GM10248 (cell line): Measurements from ENCODE around the gene PACS1.
"Not testable (repeated sequence)": the region's sequence is repeated elsewhere in the genome, so short reads cannot be mapped to it uniquely, and the experiment has no call there.

Experiments used
- CTCF ChIA-PET: fragments of 300-600 bp; sonication (Branson Sonifier 250); formaldehyde crosslinking; extraction: SDS; loops from one replicate; lab custom pipeline; 2021; ENCODE audit warnings: antibody characterized with exemption; lab: Yijun Ruan, JAX
- POLR2A ChIA-PET: fragments of 350-650 bp; sonication (Branson Sonifier 250); formaldehyde crosslinking; extraction: SDS; loops from one replicate; lab custom pipeline; 2020; ENCODE audit warnings: antibody characterized with exemption; lab: Yijun Ruan, JAX
- DNase-seq: peaks from one replicate; pipeline ENCODE4 v3.0.0; 2012; ENCODE audit errors: extremely low spot score
- TF ChIP-seq, protein P1 (sequence below): IDR thresholded peaks from 2 replicates; pipeline ENCODE4 v1.5.1; 2012; ENCODE audit warnings: mild to moderate bottlenecking, low read depth; ENCODE audit errors: extremely low read depth, missing control alignments, control extremely low read depth

The PACS1 gene

DNA sequence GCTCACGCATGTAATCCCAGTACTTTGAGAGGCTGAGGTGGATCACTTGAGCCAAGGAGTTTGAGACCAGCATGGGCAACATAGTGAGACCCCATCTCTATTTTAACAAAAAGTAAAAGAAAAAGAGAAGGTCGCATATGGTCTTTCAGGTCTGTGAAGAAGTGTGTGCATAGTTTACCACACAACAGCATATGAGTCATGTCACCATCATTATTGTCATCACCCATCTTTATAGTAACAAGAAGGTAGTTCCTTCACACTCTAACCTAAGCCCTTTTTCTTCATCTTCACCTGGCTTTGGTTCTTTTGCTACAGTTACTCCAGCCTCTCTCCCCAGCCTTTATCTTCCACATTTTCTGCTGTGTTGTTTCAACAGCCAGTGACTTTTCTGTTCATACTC, 39.2 kb downstream of the PACS1 start:
- no peak for DNase-seq
- TF ChIP-seq, protein P1, sequence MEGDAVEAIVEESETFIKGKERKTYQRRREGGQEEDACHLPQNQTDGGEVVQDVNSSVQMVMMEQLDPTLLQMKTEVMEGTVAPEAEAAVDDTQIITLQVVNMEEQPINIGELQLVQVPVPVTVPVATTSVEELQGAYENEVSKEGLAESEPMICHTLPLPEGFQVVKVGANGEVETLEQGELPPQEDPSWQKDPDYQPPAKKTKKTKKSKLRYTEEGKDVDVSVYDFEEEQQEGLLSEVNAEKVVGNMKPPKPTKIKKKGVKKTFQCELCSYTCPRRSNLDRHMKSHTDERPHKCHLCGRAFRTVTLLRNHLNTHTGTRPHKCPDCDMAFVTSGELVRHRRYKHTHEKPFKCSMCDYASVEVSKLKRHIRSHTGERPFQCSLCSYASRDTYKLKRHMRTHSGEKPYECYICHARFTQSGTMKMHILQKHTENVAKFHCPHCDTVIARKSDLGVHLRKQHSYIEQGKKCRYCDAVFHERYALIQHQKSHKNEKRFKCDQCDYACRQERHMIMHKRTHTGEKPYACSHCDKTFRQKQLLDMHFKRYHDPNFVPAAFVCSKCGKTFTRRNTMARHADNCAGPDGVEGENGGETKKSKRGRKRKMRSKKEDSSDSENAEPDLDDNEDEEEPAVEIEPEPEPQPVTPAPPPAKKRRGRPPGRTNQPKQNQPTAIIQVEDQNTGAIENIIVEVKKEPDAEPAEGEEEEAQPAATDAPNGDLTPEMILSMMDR: no peak
- ChIA-PET CTCF (interaction anchor here (1.5 to 2.6 kb wide), 3 partner anchors 8 to 26 kb away, joined by 3 to 10 read pairs (median 4); no protein-coding TSS in a partner anchor), POLR2A (no interaction called here)

DNA sequence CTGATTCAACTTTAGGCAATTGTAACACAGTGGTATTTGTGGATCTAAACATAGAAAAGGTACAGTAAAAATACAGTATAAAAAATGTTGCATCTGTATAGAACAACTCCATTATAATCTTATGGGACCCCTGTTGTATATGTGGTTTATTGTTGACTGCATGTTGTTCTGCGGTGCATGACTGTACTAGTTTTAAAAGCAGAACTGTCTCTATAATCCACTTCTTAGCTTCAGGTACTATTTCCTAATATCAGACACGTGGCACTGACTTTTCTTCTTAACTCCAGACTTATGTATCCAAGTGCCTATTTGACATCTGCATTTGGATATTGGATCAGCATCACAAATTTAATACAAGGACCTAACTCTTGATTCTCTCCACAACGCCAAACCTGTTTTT, 41.1 kb downstream of the PACS1 start:
- TF ChIP-seq, protein P1: no peak
- POLR2A ChIA-PET: no interaction called here
- CTCF ChIA-PET: interaction anchor here (1.8 to 7.4 kb wide), 4 partner anchors 10 to 42 kb away, joined by 4 to 43 read pairs (median 8); partner anchors contain the start of gene PACS1
- DNase-seq: no peak

DNA sequence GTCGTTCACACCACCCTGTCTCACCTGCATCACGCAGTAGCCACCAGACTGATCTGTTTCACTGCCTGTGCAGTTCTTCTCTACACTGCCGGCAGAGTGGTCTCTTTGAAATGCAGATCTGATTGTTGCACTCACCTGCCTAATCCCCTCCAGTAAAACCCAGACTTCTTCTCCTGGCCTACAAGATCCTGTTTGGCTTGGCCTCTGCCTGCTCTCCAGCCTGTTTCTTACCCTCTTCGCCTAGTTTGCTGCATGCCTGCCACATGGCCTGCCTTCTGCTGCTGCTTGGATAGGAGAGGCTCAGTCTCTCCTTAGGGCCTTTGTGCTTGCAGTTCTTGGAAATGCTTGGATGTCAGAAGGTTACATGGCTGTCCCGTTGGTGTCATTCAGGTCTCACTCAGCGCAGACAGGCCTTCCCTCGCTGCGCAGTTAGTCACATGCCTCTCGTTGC, 42.0 kb downstream of the PACS1 start:
- TF ChIP-seq, protein P1: no peak
- ChIA-PET CTCF (interaction anchor here (2.2 to 7.4 kb wide), 3 partner anchors 11 to 43 kb away, joined by 7 to 43 read pairs (median 10); partner anchors contain the start of gene PACS1), POLR2A (no interaction called here)
- DNase-seq: no peak

DNA sequence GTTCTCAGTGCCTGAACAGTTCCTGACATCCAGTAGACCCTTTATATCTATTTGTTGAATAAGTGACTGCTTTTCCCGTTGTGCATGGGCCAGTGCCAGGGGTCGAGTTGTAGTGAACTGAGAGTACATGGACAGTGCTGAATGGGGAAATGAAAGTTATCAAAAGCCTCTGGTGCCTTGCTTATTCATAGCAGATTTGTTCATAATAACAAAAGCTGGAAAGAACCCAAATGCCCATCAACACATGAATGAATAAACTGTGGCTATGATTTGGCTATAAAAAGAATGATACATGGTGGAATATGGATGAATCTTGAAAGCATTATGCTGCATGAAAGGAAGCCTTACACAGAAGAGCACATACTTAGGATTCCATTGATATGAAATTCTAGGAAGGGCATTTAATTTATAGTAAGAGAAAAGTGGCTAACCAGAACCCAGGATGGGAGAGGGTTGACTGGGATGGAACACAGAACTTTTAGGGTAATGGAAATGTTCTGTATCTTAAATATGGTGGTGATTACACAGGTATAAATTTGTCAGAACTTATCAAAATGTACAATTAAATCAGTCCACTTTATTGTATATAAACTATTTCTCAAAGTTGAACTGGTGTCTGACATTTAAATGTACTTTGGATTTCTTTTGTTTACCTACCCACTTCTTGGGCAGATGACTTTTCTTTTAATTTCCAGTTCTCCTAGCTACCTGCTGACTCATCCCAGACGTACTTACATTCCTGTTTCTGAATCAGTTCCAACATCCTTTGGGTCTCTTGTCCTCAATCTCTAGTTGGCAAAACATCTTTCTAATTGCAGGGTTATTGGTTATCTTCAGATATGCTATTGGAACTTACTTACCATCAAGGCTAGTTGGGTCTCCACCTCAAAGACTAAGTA, 42.8 kb downstream of the PACS1 start:
- TF ChIP-seq, protein P1: no peak
- CTCF ChIA-PET: interaction anchor here (1.1 to 9.3 kb wide), 3 partner anchors 14 to 44 kb away, joined by 3 to 64 read pairs (median 43); partner anchors contain the start of gene PACS1
- POLR2A ChIA-PET: no interaction called here
- no peak for DNase-seq

DNA sequence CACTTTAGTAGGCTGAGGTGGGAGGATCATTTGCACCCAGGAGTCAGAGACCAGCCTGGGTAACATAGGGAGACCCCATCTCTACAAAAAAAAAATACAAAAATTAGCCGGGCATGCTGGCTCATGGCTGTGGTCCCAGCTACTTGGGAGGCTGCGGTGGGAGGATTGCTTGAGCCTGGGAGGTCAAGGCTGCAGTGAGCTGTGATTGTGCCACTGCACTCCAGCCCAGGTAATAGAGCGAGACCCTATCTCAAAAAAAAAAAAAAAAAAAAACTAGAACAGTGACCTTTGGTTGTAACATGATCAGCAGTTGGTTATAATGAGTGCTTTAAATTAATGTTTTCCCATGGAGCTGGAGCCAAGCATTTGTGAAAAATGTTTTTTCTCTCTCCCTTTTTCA, 44.9 kb downstream of the PACS1 start:
- CTCF ChIA-PET: interaction anchor here (0.6 to 9.3 kb wide), 9 partner anchors 10 to 107 kb away, joined by 3 to 64 read pairs (median 5); partner anchors contain the start of genes PACS1 and SF3B2

DNA sequence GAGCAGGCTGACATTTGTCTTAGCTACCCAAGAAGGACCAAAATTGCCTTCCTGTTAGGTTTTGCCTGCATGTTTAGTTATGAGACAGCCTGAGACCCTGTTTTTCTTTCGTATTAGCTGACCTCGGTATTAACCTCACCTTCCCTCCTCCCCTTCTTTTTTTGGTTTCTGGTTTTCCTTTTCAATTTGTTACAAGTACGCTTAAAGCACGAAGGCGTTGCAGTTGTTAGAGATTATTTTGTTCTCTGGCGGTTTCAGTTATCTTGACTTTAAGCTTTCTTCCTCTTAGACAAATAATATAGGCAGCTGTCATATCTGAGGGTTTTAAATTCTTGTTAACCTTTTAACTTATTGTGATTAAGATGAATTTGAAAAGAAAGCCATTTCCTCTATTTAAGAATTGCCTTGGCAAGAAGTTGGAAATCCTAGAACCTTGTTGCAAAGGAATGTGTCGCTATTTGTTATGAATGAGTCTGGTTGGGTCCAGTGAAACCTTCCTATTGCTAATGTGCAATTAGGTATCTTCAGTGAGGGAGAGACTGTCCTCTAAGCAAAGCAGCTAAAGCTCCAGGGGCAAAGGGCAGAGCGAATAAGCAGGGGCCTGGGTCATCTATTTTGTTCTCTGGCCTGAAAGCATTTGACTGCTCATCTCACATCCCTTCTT, 45.7 kb downstream of the PACS1 start:
- DNase-seq: peak; percentile 69
- TF ChIP-seq, protein P1: no peak
- CTCF ChIA-PET: interaction anchor here (0.6 to 9.3 kb wide), 11 partner anchors 8 to 107 kb away, joined by 3 to 64 read pairs (median 4); partner anchors contain the start of genes PACS1 and SF3B2
- POLR2A ChIA-PET: interaction anchor here (0.6 kb wide), 1 partner anchor 1005 kb away, joined by 3 read pairs; no protein-coding TSS in a partner anchor

More for the DNA sequence above, 44.9 kb downstream of the PACS1 start:
- DNase-seq: not testable (repeated sequence)
- POLR2A ChIA-PET: interaction anchor here (0.6 kb wide), 1 partner anchor 1004 kb away, joined by 3 read pairs; no protein-coding TSS in a partner anchor
